HepG2 (cell line): Measurements from ENCODE around the gene ADGRF1. TPM values are rescaled to one million over a fixed set of nuclear protein-coding genes. Genes with fewer than 3 reads are reported as not detected.

Experiments
- ATAC-seq: fragments of 200-7000 bp; cut with Tn5 transposase; 3 replicates; pipeline ENCODE4 v1.9.1; 2020; ENCODE audit warnings: mild to moderate bottlenecking, moderate library complexity
- Bru-seq: library from RNA; stranded (reverse); fragments of 400-500 nt; gene quantifications from one replicate; lab custom pipeline; 2021; lab: Mats Ljungman, UMichigan
- BruChase-seq, 2 experiments: library from RNA; stranded (reverse); fragments of 400-500 nt; gene quantifications; one replicate each; lab custom pipeline; 2021; lab: Mats Ljungman, UMichigan
- BruUV-seq: library from RNA; stranded (reverse); fragments of 400-500 nt; replicated peaks from 2 replicates; lab custom pipeline; 2021; lab: Mats Ljungman, UMichigan
- CTCF ChIA-PET: fragments of 300-600 bp; formaldehyde crosslinking; extraction: SDS; loops from one replicate; lab custom pipeline; 2021; ENCODE audit warnings: low total read pairs, inconsistent platforms, low intra/inter-chr PET ratio; lab: Yijun Ruan, JAX
- POLR2A ChIA-PET: fragments of 350-600 bp; sonication (Branson Sonifier 250); formaldehyde crosslinking; loops from one replicate; lab custom pipeline; 2020; ENCODE audit warnings: antibody characterized with exemption, inconsistent platforms; lab: Yijun Ruan, JAX
- DNase-seq: peaks from one replicate; pipeline ENCODE4 v3.0.0-alpha.2; 2015; ENCODE audit warnings: low spot score
- FAIRE-seq: peaks from 3 replicates; lab custom pipeline; 2011; peaks lifted over from hg19 to GRCh38; lab: Jason Lieb, UNC
- H2AFZ ChIP-seq: one replicate; pipeline ENCODE4 v1.6.1; 2011; ENCODE audit warnings: low read length, inconsistent platforms
- H3K27ac ChIP-seq: fragments of 300-600 bp; 3 replicates; pipeline ENCODE4 v1.8.0; 2011; ENCODE audit warnings: mixed run types, mild to moderate bottlenecking, mixed read lengths, low read length, inconsistent platforms; ENCODE audit not compliant: insufficient read depth; ENCODE audit errors: extremely low read length
- H3K27me3 ChIP-seq, 2 experiments: fragments of 200-600 bp in 1 of 2; 2 replicates in 1 of 2; 3 replicates in 1 of 2; pipeline versions ENCODE4 v1.6.0 to v1.8.0; 2011; ENCODE audit warnings: low read length in 2 of 2, mild to moderate bottlenecking in 2 of 2, moderate library complexity in 2 of 2, inconsistent platforms in 1 of 2; ENCODE audit not compliant: insufficient read depth in 2 of 2, control insufficient read depth in 1 of 2
- H3K36me3 ChIP-seq, 2 experiments: fragments of 200-600 bp in 1 of 2; replicated peaks in 1 of 2; 2 replicates in 1 of 2; 3 replicates in 1 of 2; pipeline versions ENCODE4 v1.5.1 to v1.8.0; 2011; ENCODE audit warnings: low read length in 2 of 2, inconsistent platforms in 1 of 2; ENCODE audit not compliant: insufficient read depth in 2 of 2, control insufficient read depth in 1 of 2
- H3K4me1 ChIP-seq: 2 replicates; pipeline ENCODE4 v1.5.1; 2012; ENCODE audit warnings: low read length, inconsistent platforms; ENCODE audit not compliant: insufficient read depth
- H3K4me2 ChIP-seq: 2 replicates; pipeline ENCODE4 v1.6.0; 2011; ENCODE audit warnings: low read depth, low read length, inconsistent platforms
- H3K4me3 ChIP-seq, 3 experiments: fragments of 200-600 bp in 1 of 3; sonication (generic), shearing (Covaris generic) in 1 of 3; replicated peaks in 1 of 3; 2 replicates each; pipeline ENCODE4 v1.5.1; 2011 to 2016; ENCODE audit warnings: low read length in 3 of 3, inconsistent platforms in 2 of 3, low read depth in 2 of 3, mild to moderate bottlenecking in 2 of 3, control low read depth in 1 of 3, mixed read lengths in 1 of 3; ENCODE audit not compliant: insufficient read depth in 1 of 3
- H3K79me2 ChIP-seq: one replicate; pipeline ENCODE4 v1.6.1; 2011; ENCODE audit warnings: low read length, inconsistent platforms; ENCODE audit not compliant: insufficient read depth
- H3K9ac ChIP-seq: 2 replicates; pipeline ENCODE4 v1.6.0; 2011; ENCODE audit warnings: mild to moderate bottlenecking, low read depth, low read length, inconsistent platforms; ENCODE audit not compliant: insufficient read depth
- H3K9me3 ChIP-seq: 2 replicates; pipeline ENCODE4 v1.5.1; 2012; ENCODE audit warnings: mild to moderate bottlenecking, low read length
- H4K20me1 ChIP-seq: 2 replicates; pipeline ENCODE4 v1.6.0; 2011; ENCODE audit warnings: inconsistent platforms, mild to moderate bottlenecking, low read length, moderate library complexity; ENCODE audit not compliant: insufficient read depth
- ARNT ChIP-seq: fragments of 450-650 bp; IDR thresholded peaks from 2 replicates; pipeline ENCODE4 v1.6.1; 2017
- CEBPB ChIP-seq: IDR thresholded peaks from 2 replicates; pipeline ENCODE4 v1.6.1; 2011; ENCODE audit warnings: low read depth, low read length, improper control_type of control experiment, borderline replicate concordance
- ELF1 ChIP-seq: sonication (generic); formaldehyde crosslinking; IDR thresholded peaks from 2 replicates; pipeline ENCODE4 v1.4.0; 2020; ENCODE audit warnings: missing genetic modification reagents
- GPN1 ChIP-seq: sonication (generic); formaldehyde crosslinking; IDR thresholded peaks from 2 replicates; pipeline ENCODE4 v1.5.1; 2020; ENCODE audit warnings: missing genetic modification reagents, borderline replicate concordance
- HMG20B ChIP-seq: conservative IDR thresholded peaks from 2 replicates; pipeline ENCODE4 v1.6.1; 2016; ENCODE audit warnings: missing genetic modification reagents, missing compliant biosample characterization
- MAFK ChIP-seq, 2 experiments: IDR thresholded peaks in 1 of 2; conservative IDR thresholded peaks in 1 of 2; 2 replicates each; pipeline ENCODE4 v1.6.1; 2011; ENCODE audit warnings: improper control_type of control experiment in 2 of 2, low read length in 2 of 2
- PHB2 ChIP-seq: fragments of 450-650 bp; IDR thresholded peaks from 2 replicates; pipeline ENCODE4 v1.6.1; 2018; ENCODE audit not compliant: partially characterized antibody
- PRMT3 ChIP-seq: sonication (generic); formaldehyde crosslinking; IDR thresholded peaks from 2 replicates; pipeline ENCODE4 v1.8.1; 2022; ENCODE audit warnings: low read depth, mild to moderate bottlenecking, moderate library complexity, missing genetic modification reagents, borderline replicate concordance
- SP140L ChIP-seq: sonication (generic); formaldehyde crosslinking; IDR thresholded peaks from 2 replicates; pipeline ENCODE4 v1.4.0; 2020; ENCODE audit warnings: missing genetic modification reagents, borderline replicate concordance
- ZFP36L1 ChIP-seq: sonication (generic); formaldehyde crosslinking; IDR thresholded peaks from 2 replicates; pipeline ENCODE4 v1.8.0; 2022; ENCODE audit warnings: mild to moderate bottlenecking, missing genetic modification reagents, moderate library complexity
- ZFP37 ChIP-seq: sonication (generic); formaldehyde crosslinking; IDR thresholded peaks from 2 replicates; pipeline ENCODE4 v1.4.0; 2020; ENCODE audit warnings: missing genetic modification reagents, borderline replicate concordance
- ZNF3 ChIP-seq: IDR thresholded peaks from 2 replicates; pipeline ENCODE4 v1.7.0; 2017; ENCODE audit warnings: inconsistent platforms
- ZNF331 ChIP-seq: sonication (generic); formaldehyde crosslinking; IDR thresholded peaks from 2 replicates; pipeline ENCODE4 v1.4.0; 2020; ENCODE audit warnings: missing genetic modification reagents
- WGBS: methylation state at CpG from one replicate; pipeline ENCODE4 v1.1.6; 2017; ENCODE audit warnings: low lambda C conversion rate; 5-methylcytosine and 5-hydroxymethylcytosine counted together
- in situ Hi-C: cut with HindIII; loops from 2 replicates; pipeline ENCODE4 v1.10.0; 2017; ENCODE audit warnings: low pct_unique_long_range_greater_than_20kb; ENCODE audit not compliant: extremely low pct_ligation_motif_present
- intact Hi-C: fragments of 100-400 bp; cut with micrococcal nuclease; formaldehyde crosslinking; loops from one replicate; pipeline ENCODE4 v1.10.0; 2022; ENCODE audit not compliant: unreplicated experiment
- long read RNA-seq, 2 experiments: library from RNA in 1 of 2; library from polyadenylated mRNA in 1 of 2; stranded (forward) in 1 of 2; unstranded in 1 of 2; transcript quantifications; one replicate each; pipeline ENCODE4 v2.0.0, GENCODE V29; 2019 to 2022
- polyA minus RNA-seq, 3 experiments: library from RNA; depleted of rRNA, polyadenylated mRNA; stranded (reverse); fragments of >200 nt; gene quantifications; 2 replicates each; pipeline ENCODE4 v1.2.3, GENCODE V29; 2011; ENCODE audit warnings: low replicate concordance in 1 of 3
- polyA plus RNA-seq, 8 experiments: library from polyadenylated mRNA; depleted of rRNA in 3 of 8; stranded (reverse) in 7 of 8; unstranded in 1 of 8; fragments of >200 nt; fragmentation: Illumina TruSeq in 4 of 8; extraction: Trizol in 4 of 8; gene quantifications; 2 replicates each; pipeline versions ENCODE4 v1.2.1 to v1.2.3, GENCODE V29; 2011 to 2016; ENCODE audit warnings: low read depth in 4 of 8, missing spikeins in 1 of 8, mixed read lengths in 1 of 8; ENCODE audit not compliant: insufficient read depth in 1 of 8
- total RNA-seq, 5 experiments: library from RNA; depleted of rRNA; stranded (reverse); fragments of >200 nt; fragmentation: Illumina TruSeq; extraction: Trizol; gene quantifications; 2 replicates each; pipeline ENCODE4 v1.2.3, GENCODE V29; 2016; ENCODE audit warnings: low read depth in 1 of 5
- TF ChIP-seq, protein P1 (sequence below): sonication (generic); formaldehyde crosslinking; IDR thresholded peaks from 2 replicates; pipeline ENCODE4 v1.8.0; 2022; ENCODE audit warnings: low read depth, missing genetic modification reagents
- TF ChIP-seq, protein P2 (sequence below): sonication (generic); formaldehyde crosslinking; IDR thresholded peaks from 2 replicates; pipeline ENCODE4 v1.4.0; 2020; ENCODE audit warnings: low read depth, mild to moderate bottlenecking, missing genetic modification reagents
- TF ChIP-seq, protein P3 (sequence below): sonication (generic); formaldehyde crosslinking; IDR thresholded peaks from 2 replicates; pipeline ENCODE4 v1.8.0; 2022; ENCODE audit warnings: mild to moderate bottlenecking, missing genetic modification reagents, borderline replicate concordance

Gene ADGRF1
- total RNA-seq (2016; rRNA removed; fragmentation: Illumina TruSeq; extraction: Trizol) (not detected in 2 replicates), polyA plus RNA-seq (2011; rRNA removed) (not detected in 2 replicates), polyA minus RNA-seq (2011; rRNA and poly(A)+ RNA removed; ENCODE audit: low replicate concordance) (not detected in 2 replicates), Bru-seq, nascent RNA (percentile 5 among the genes with signal in this experiment), BruChase-seq, experiment 1, labeled RNA remaining after a 6-hour chase (percentile 11 among the genes with signal in this experiment), BruChase-seq, experiment 2, labeled RNA remaining after a 2-hour chase (percentile 10 among the genes with signal in this experiment)
- total RNA-seq (2016; cell fraction: cytosol; rRNA removed; fragmentation: Illumina TruSeq; extraction: Trizol; ENCODE audit: low read depth), result not detected in 2 replicates
- not detected in 2 replicates for total RNA-seq (2016; cell fraction: insoluble cytoplasmic fraction; rRNA removed; fragmentation: Illumina TruSeq; extraction: Trizol)
- not detected in 2 replicates for total RNA-seq (2016; cell fraction: membrane; rRNA removed; fragmentation: Illumina TruSeq; extraction: Trizol)
- not detected in 2 replicates for total RNA-seq (2016; cell fraction: nucleus; rRNA removed; fragmentation: Illumina TruSeq; extraction: Trizol)
- polyA plus RNA-seq (2011; cell fraction: cytosol; rRNA removed), result 0.03 TPM in 1 of 2 replicates, not detected in the other
- not detected in 2 replicates for polyA plus RNA-seq (2011; cell fraction: nucleus; rRNA removed)
- polyA plus RNA-seq (2012), result not detected in 2 replicates
- polyA plus RNA-seq (2016; cell fraction: cytosol; fragmentation: Illumina TruSeq; extraction: Trizol; ENCODE audit: low read depth), result not detected in 2 replicates
- polyA plus RNA-seq (2016; cell fraction: insoluble cytoplasmic fraction; fragmentation: Illumina TruSeq; extraction: Trizol; ENCODE audit: low read depth), result not detected in 2 replicates
- polyA plus RNA-seq (2016; cell fraction: membrane; fragmentation: Illumina TruSeq; extraction: Trizol; ENCODE audit: low read depth), result not detected in 2 replicates
- polyA plus RNA-seq (2016; cell fraction: nucleus; fragmentation: Illumina TruSeq; extraction: Trizol; ENCODE audit: insufficient read depth, low read depth), result not detected in 2 replicates
- not detected in 2 replicates for polyA minus RNA-seq (2011; cell fraction: cytosol; rRNA and poly(A)+ RNA removed)
- not detected in 2 replicates for polyA minus RNA-seq (2011; cell fraction: nucleus; rRNA and poly(A)+ RNA removed)
- long read RNA-seq, experiment 1, result 0 reads
- long read RNA-seq, experiment 2, result 0 reads

DNA sequence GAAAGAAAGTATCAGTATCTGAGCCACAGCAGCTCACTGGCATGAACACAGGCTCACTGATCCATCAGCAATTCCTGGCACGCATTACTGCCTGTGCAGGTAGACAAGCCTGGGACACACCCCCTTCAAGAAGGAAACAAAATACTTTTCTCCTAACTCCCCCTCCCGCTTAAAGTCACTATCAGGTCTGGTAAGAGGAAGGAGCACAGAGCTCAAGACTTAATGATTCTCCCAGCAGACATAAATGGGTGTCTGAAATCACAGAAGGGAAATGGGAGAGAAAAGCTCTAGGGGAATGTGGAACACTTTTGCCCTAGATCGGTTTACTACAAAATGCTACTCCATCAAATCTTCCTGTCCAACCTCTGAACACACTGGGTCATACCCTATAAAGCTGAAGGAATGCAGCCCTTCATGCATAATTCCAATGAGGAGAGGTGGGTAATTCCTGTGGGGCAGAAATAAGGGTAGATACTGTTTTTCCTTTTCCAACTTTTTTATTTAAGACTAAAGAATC lies at the start of gene ADGRF1:
Gene ADGRF1, minus strand, starts transcription at position 58 of the 517 bp plus-strand sequence. CDS start 13,271 bp downstream, outside the sequence.
- BruUV-seq, result no TSS peak
- no peak for ATAC-seq
- TF ChIP-seq, protein P1, sequence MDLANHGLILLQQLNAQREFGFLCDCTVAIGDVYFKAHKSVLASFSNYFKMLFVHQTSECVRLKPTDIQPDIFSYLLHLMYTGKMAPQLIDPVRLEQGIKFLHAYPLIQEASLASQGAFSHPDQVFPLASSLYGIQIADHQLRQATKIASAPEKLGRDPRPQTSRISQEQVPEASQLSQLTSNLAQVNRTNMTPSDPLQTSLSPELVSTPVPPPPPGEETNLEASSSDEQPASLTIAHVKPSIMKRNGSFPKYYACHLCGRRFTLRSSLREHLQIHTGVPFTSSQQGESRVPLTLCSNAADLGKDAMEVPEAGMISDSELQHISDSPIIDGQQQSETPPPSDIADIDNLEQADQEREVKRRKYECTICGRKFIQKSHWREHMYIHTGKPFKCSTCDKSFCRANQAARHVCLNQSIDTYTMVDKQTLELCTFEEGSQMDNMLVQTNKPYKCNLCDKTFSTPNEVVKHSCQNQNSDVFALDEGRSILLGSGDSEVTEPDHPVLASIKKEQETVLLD (CRISPR knock-in tag), result no peak
- TF ChIP-seq, protein P2, sequence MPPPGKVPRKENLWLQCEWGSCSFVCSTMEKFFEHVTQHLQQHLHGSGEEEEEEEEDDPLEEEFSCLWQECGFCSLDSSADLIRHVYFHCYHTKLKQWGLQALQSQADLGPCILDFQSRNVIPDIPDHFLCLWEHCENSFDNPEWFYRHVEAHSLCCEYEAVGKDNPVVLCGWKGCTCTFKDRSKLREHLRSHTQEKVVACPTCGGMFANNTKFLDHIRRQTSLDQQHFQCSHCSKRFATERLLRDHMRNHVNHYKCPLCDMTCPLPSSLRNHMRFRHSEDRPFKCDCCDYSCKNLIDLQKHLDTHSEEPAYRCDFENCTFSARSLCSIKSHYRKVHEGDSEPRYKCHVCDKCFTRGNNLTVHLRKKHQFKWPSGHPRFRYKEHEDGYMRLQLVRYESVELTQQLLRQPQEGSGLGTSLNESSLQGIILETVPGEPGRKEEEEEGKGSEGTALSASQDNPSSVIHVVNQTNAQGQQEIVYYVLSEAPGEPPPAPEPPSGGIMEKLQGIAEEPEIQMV (CRISPR knock-in tag), result no peak
- no peak for TF ChIP-seq GPN1 (CRISPR knock-in tag)
- no peak for TF ChIP-seq PHB2
- TF ChIP-seq ZNF331 (CRISPR knock-in tag), result no peak
- no peak for TF ChIP-seq MAFK (conservative IDR thresholded peaks at IDR 0.05 in 1 of 2, IDR thresholded peaks at IDR 0.05 in 1 of 2; ENCODE audit: low read length in 2 of 2)
- TF ChIP-seq PRMT3 (CRISPR knock-in tag), result no peak
- TF ChIP-seq ZNF3, result no peak
- no peak for TF ChIP-seq ZFP37 (CRISPR knock-in tag)
- no peak for TF ChIP-seq SP140L (CRISPR knock-in tag)
- no peak for TF ChIP-seq ARNT
- TF ChIP-seq, protein P3, sequence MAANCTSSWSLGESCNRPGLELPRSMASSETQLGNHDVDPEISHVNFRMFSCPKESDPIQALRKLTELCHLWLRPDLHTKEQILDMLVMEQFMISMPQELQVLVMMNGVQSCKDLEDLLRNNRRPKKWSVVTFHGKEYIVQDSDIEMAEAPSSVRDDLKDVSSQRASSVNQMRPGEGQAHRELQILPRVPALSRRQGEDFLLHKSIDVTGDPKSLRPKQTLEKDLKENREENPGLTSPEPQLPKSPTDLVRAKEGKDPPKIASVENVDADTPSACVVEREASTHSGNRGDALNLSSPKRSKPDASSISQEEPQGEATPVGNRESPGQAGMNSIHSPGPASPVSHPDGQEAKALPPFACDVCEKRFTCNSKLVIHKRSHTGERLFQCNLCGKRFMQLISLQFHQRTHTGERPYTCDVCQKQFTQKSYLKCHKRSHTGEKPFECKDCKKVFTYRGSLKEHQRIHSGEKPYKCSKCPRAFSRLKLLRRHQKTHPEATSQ (CRISPR knock-in tag), result no peak
- TF ChIP-seq ZFP36L1 (CRISPR knock-in tag), result no peak
- no peak for TF ChIP-seq ELF1 (CRISPR knock-in tag)
- TF ChIP-seq CEBPB, result no peak
- TF ChIP-seq HMG20B (CRISPR knock-in tag), result no peak
- no peaks in the 10 kb centered on the region for H3K36me3 ChIP-seq
- H3K27me3 ChIP-seq, result peaks cover 2 to 15% of the 10 kb centered on the region in 2 experiments; a peak in 3 of 5 replicates
- H3K9me3 ChIP-seq, result no peaks in the 10 kb centered on the region
- H3K27ac ChIP-seq, result no peak within 1 kb of the TSS
- H3K4me3 ChIP-seq, result no peak within 1 kb of the TSS
- H3K79me2 ChIP-seq, result no peaks in the 10 kb centered on the region
- H3K4me2 ChIP-seq, result no peak within 1 kb of the TSS
- peaks cover 18% of the 10 kb centered on the region for H3K4me1 ChIP-seq
- WGBS, result 26% methylated on average over 3 of the region's 3 CpGs
- FAIRE-seq, result no peak
- ChIA-PET CTCF (no interaction called here), POLR2A (no interaction called here)
- H4K20me1 ChIP-seq, result no peaks in the 10 kb centered on the region
- no peak within 1 kb of the TSS for H3K9ac ChIP-seq
- no peak for DNase-seq
- H2AFZ ChIP-seq, result no peak within 1 kb of the TSS
- in situ Hi-C loops (no loop called here), intact Hi-C loops (no loop called here)
